ENCODE results near the gene CEP104.

CEP104 gene

GRCh38 chr1:3772715-3773571 is 84.1 kb downstream of the CEP104 start, which contains the start of gene SMIM1:
SMIM1 (plus strand) TSS chr1:3772749; CDS start chr1:3775374, 2,625 bp downstream.
- TF ChIP-seq CTCF (IDR thresholded peaks at IDR 0.05) = no peak

- no peak for TF ChIP-seq CTCF (IDR thresholded peaks at IDR 0.05)
Measured at GRCh38 chr1:3772027-3772714, 84.8 kb downstream of the CEP104 start.

GRCh38 chr1:3771108-3772026 is 85.6 kb downstream of the CEP104 start:
- TF ChIP-seq CTCF (IDR thresholded peaks at IDR 0.05) = no peak

GRCh38 chr1:3770047-3770765 is 86.8 kb downstream of the CEP104 start:
- no peak for TF ChIP-seq CTCF (IDR thresholded peaks at IDR 0.05)

GRCh38 chr1:3768811-3769390 is 88.1 kb downstream of the CEP104 start:
- no peak for TF ChIP-seq CTCF (IDR thresholded peaks at IDR 0.05)

GRCh38 chr1:3767328-3767925 is 89.6 kb downstream of the CEP104 start:
- no peak for TF ChIP-seq CTCF (IDR thresholded peaks at IDR 0.05)

Measured in LNCAP (cell line).